Endothelial cell of umbilical vein (primary cell): ENCODE data around the gene NOL8. TPM values are rescaled to one million over a fixed set of nuclear protein-coding genes. Genes with fewer than 3 reads are reported as not detected.

Experiments used
- BruUV-seq: library from RNA; stranded (reverse); fragments of 400-500 nt; replicated peaks from 2 replicates; lab custom pipeline; 2021; lab: Mats Ljungman, UMichigan
- CTCF ChIA-PET: fragments of 300-600, 350-600 bp; sonication (Branson Sonifier 250); formaldehyde crosslinking; loops from one replicate; lab custom pipeline; 2021; ENCODE audit warnings: antibody characterized with exemption, inconsistent platforms; lab: Charles Lee
- POLR2A ChIA-PET: fragments of 300-600, 350-600 bp; sonication (Branson Sonifier 250); formaldehyde crosslinking; loops from one replicate; lab custom pipeline; 2021; ENCODE audit warnings: antibody characterized with exemption, inconsistent platforms; lab: Charles Lee
- DNase-seq: peaks from one replicate; pipeline ENCODE4 v3.0.0-alpha.2; 2011; ENCODE audit warnings: low read depth, low spot score
- FAIRE-seq: peaks from 2 replicates; lab custom pipeline; 2011; peaks lifted over from hg19 to GRCh38; lab: Jason Lieb, UNC
- H2AFZ ChIP-seq: 2 replicates; pipeline ENCODE4 v1.6.0; 2012; ENCODE audit warnings: low read depth, low read length, control low read depth, inconsistent platforms
- H3K27ac ChIP-seq: 2 replicates; pipeline ENCODE4 v1.5.1; 2011; ENCODE audit warnings: low read depth, mild to moderate bottlenecking, control low read depth, low read length, moderate library complexity; ENCODE audit not compliant: insufficient read depth
- H3K27me3 ChIP-seq, 2 experiments: 2 replicates each; pipeline versions ENCODE4 v1.6.0 to v1.6.1; 2011; ENCODE audit warnings: low read length in 2 of 2, mixed read lengths in 1 of 2; ENCODE audit not compliant: control insufficient read depth in 2 of 2, insufficient read depth in 2 of 2
- H3K36me3 ChIP-seq, 2 experiments: 2 replicates in 1 of 2; 3 replicates in 1 of 2; pipeline ENCODE4 v1.5.1; 2011; ENCODE audit warnings: low read length in 2 of 2, mild to moderate bottlenecking in 1 of 2, moderate library complexity in 1 of 2; ENCODE audit not compliant: control insufficient read depth in 2 of 2, insufficient read depth in 2 of 2; ENCODE audit errors: extremely low read depth in 1 of 2
- H3K4me1 ChIP-seq: 3 replicates; pipeline ENCODE4 v1.5.1; 2011; ENCODE audit warnings: mild to moderate bottlenecking, low read length; ENCODE audit not compliant: control insufficient read depth, insufficient read depth; ENCODE audit errors: extremely low read depth
- H3K4me2 ChIP-seq: 2 replicates; pipeline ENCODE4 v1.6.1; 2011; ENCODE audit warnings: low read length, control low read depth, mixed read lengths; ENCODE audit not compliant: insufficient read depth
- H3K4me3 ChIP-seq, 3 experiments: fragments of 200-600 bp in 1 of 3; sonication (generic), shearing (Covaris generic) in 1 of 3; replicated peaks in 1 of 3; 2 replicates each; pipeline ENCODE4 v1.5.1; 2011 to 2016; ENCODE audit warnings: control low read depth in 3 of 3, low read length in 3 of 3, mild to moderate bottlenecking in 2 of 3, inconsistent platforms in 1 of 3, low read depth in 1 of 3, moderate library complexity in 1 of 3; ENCODE audit not compliant: insufficient read depth in 1 of 3
- H3K79me2 ChIP-seq: 2 replicates; pipeline ENCODE4 v1.6.0; 2012; ENCODE audit warnings: low read length, inconsistent platforms; ENCODE audit not compliant: control insufficient read depth, insufficient read depth
- H3K9ac ChIP-seq: replicated peaks from 2 replicates; pipeline ENCODE3; 2011; ENCODE audit warnings: low read length, control low read depth; ENCODE audit not compliant: insufficient read depth; ENCODE audit errors: extremely low read depth
- H3K9me1 ChIP-seq: replicated peaks from 3 replicates; pipeline ENCODE4 v1.6.0; 2011; ENCODE audit warnings: mild to moderate bottlenecking, low read length; ENCODE audit not compliant: control insufficient read depth, insufficient read depth; ENCODE audit errors: extremely low read depth
- H3K9me3 ChIP-seq: replicated peaks from 2 replicates; pipeline ENCODE4 v1.5.1; 2012; ENCODE audit warnings: low read length, inconsistent platforms; ENCODE audit not compliant: control insufficient read depth, insufficient read depth
- H4K20me1 ChIP-seq: replicated peaks from 2 replicates; pipeline ENCODE3; 2011; ENCODE audit warnings: mild to moderate bottlenecking, low read length; ENCODE audit not compliant: control insufficient read depth, insufficient read depth; ENCODE audit errors: extremely low read depth
- CTCF ChIP-seq, 2 donors: IDR thresholded peaks; 1 replicate in 1 of 2; 2 replicates in 1 of 2; pipeline ENCODE4 v1.5.1; 2011; ENCODE audit warnings: low read length in 2 of 2, mild to moderate bottlenecking in 2 of 2, moderate library complexity in 2 of 2, control low read depth in 1 of 2, inconsistent platforms in 1 of 2, low read depth in 1 of 2; ENCODE audit not compliant: insufficient read depth in 1 of 2; ENCODE audit errors: extremely low read depth in 1 of 2
- EZH2 ChIP-seq: IDR thresholded peaks from 2 replicates; pipeline ENCODE4 v1.6.1; 2012; ENCODE audit warnings: borderline replicate concordance, low read depth, mild to moderate bottlenecking, moderate library complexity, low read length, inconsistent platforms; ENCODE audit not compliant: severe bottlenecking
- FOS ChIP-seq: IDR thresholded peaks from 2 replicates; pipeline ENCODE4 v1.6.1; 2011; ENCODE audit warnings: mild to moderate bottlenecking, low read length, moderate library complexity, borderline replicate concordance; ENCODE audit not compliant: insufficient read depth
- GATA2 ChIP-seq: IDR thresholded peaks from 2 replicates; pipeline ENCODE4 v1.7.0; 2011; ENCODE audit warnings: low read depth, mild to moderate bottlenecking, moderate library complexity, mixed read lengths, low read length; ENCODE audit not compliant: insufficient read length, insufficient read depth
- JUN ChIP-seq: IDR thresholded peaks from 2 replicates; pipeline ENCODE4 v1.6.1; 2011; ENCODE audit warnings: borderline replicate concordance, low read depth; ENCODE audit not compliant: insufficient read length, insufficient read depth
- MAX ChIP-seq: IDR thresholded peaks from 2 replicates; pipeline ENCODE4 v1.6.1; 2011; ENCODE audit not compliant: insufficient read depth, insufficient read length
- MYC ChIP-seq: IDR thresholded peaks from one replicate; pipeline ENCODE4 v1.6.1; 2011; ENCODE audit warnings: mild to moderate bottlenecking, low read depth, low read length
- POLR2A ChIP-seq: IDR thresholded peaks from 2 replicates; pipeline ENCODE4 v1.6.1; 2012; ENCODE audit warnings: low read depth, mild to moderate bottlenecking, control low read depth, low read length
- POLR2AphosphoS5 ChIP-seq: IDR thresholded peaks from 2 replicates; pipeline ENCODE4 v1.6.1; 2012; ENCODE audit warnings: low read depth, mild to moderate bottlenecking, control low read depth, low read length, moderate library complexity; ENCODE audit not compliant: insufficient read depth
- dilution Hi-C: fragments of 300-500 bp; cut with MboI; formaldehyde crosslinking; loops from one replicate; pipeline ENCODE4 v1.15.0; 2019; ENCODE audit warnings: low sequenced_read_pairs; ENCODE audit not compliant: extremely low pct_ligation_motif_present
- intact Hi-C: fragments of 100-400 bp; cut with micrococcal nuclease; formaldehyde crosslinking; loops from one replicate; pipeline ENCODE4 v1.10.0; 2022
- polyA plus RNA-seq, 4 experiments: library from polyadenylated mRNA; depleted of rRNA in 3 of 4; stranded (reverse) in 3 of 4; unstranded in 1 of 4; fragments of >200 nt; gene quantifications; 2 replicates each; pipeline versions ENCODE4 v1.2.1 to v1.2.3, GENCODE V29; 2011 to 2012; ENCODE audit warnings: missing spikeins in 1 of 4
- total RNA-seq: library from RNA; stranded (reverse); gene quantifications from 2 replicates; pipeline ENCODE4 v1.2.3, GENCODE V29; 2021

NOL8 gene
- total and polyA plus RNA-seq, 2 donors (not counting 3 experiments of a cell fraction or from before 2014, with no cell fraction given), result 5.6 to 41.6 TPM

- H3K27ac ChIP-seq, result peak overlapping the region; percentile 89
- no peaks in the 10 kb centered on the region for H3K27me3 ChIP-seq
- H3K9ac ChIP-seq, result peak overlapping the region; percentile 95
- peak overlapping the region; percentile 41 for H2AFZ ChIP-seq
- no peaks in the 10 kb centered on the region for H3K9me1 ChIP-seq
- ChIA-PET CTCF (interaction anchor here (1.4 to 3.2 kb wide), 5 partner anchors 83 to 465 kb away, joined by 4 to 20 read pairs (median 5); no protein-coding TSS in a partner anchor), POLR2A (interaction anchor here (0.5 to 1.0 kb wide), 2 partner anchors 211 to 344 kb away, joined by 3 read pairs; partner anchors contain the start of genes IPPK and SPTLC1)
- H3K9me3 ChIP-seq, result no peaks in the 10 kb centered on the region
- BruUV-seq, result TSS peak; percentile 59
- FAIRE-seq (no peak), DNase-seq (no peak)
- H3K36me3 ChIP-seq, result peaks cover 2 to 10% of the 10 kb centered on the region in 2 experiments
- peaks cover 13% of the 10 kb centered on the region for H3K4me1 ChIP-seq
- H3K79me2 ChIP-seq, result peaks cover 13% of the 10 kb centered on the region
- dilution Hi-C loops, result no loop called here
- H3K4me2 ChIP-seq, result peak overlapping the region; percentile 77
- H3K4me3 ChIP-seq, result peak overlapping the region; percentile 22 to 91 (median 67)
- no peak for TF ChIP-seq EZH2
- TF ChIP-seq MAX, result no peak
- TF ChIP-seq MYC, result no peak
- no peak for TF ChIP-seq JUN
- no peak for TF ChIP-seq POLR2A
- TF ChIP-seq POLR2AphosphoS5, result no peak
- intact Hi-C loops, result loop anchor here (1.0 to 10.0 kb wide), 5 partner anchors 33 to 466 kb away; partner anchors contain the start of genes BICD2, IARS1 and IPPK
- no peaks in the 10 kb centered on the region for H4K20me1 ChIP-seq
Measured at GRCh38 chr9:92325991-92326500, 896 bp upstream of the NOL8 start.

GRCh38 chr9:92324889-92325268 lies 271 bp downstream of the NOL8 start:
- Histone ChIP-seq H3K9me3 (no peaks in the 10 kb centered on the region), H3K36me3 (peaks cover 7 to 12% of the 10 kb centered on the region in 2 experiments), H3K9ac (peak overlapping the region; percentile 95), H3K4me1 (peaks cover 13% of the 10 kb centered on the region), H2AFZ (peak overlapping the region; percentile 41), H3K9me1 (no peaks in the 10 kb centered on the region), H3K4me2 (peak overlapping the region; percentile 77), H3K27me3 (no peaks in the 10 kb centered on the region), H3K79me2 (peaks cover 13% of the 10 kb centered on the region), H4K20me1 (no peaks in the 10 kb centered on the region), H3K4me3 (peak overlapping the region; percentile 32 to 91 (median 67)), H3K27ac (peak overlapping the region; percentile 89)
- intact Hi-C loops, result loop anchor here (1.0 to 10.0 kb wide), 5 partner anchors 32 to 467 kb away; partner anchors contain the start of genes BICD2, IARS1 and IPPK
- CTCF ChIA-PET, result interaction anchor here (1.0 to 3.2 kb wide), 5 partner anchors 8 to 466 kb away, joined by 3 to 20 read pairs (median 5); no protein-coding TSS in a partner anchor
- DNase-seq, result no peak
- BruUV-seq, result TSS peak; percentile 81
- TF ChIP-seq POLR2A (no peak), GATA2 (no peak), EZH2 (no peak), JUN (no peak), MAX (no peak), CTCF (IDR thresholded peaks at IDR 0.05; ENCODE audit: extremely low read depth in 1 of 2, insufficient read depth in 1 of 2, low read depth in 1 of 2, low read length in 2 of 2) (no peak), FOS (no peak), MYC (no peak), POLR2AphosphoS5 (no peak)
- FAIRE-seq, result peak; percentile 8
- dilution Hi-C loops, result no loop called here
- POLR2A ChIA-PET, result no interaction called here
